Transverse colon (tissue), 4 donors: ENCODE results near the gene NUF2. TPM values are rescaled to one million over a fixed set of nuclear protein-coding genes. Genes with fewer than 3 reads are reported as not detected.
A peak's percentile ranks its signal among the peaks of the same experiment; 100 is the strongest.

Source experiments
- DNase-seq: peaks from one replicate; pipeline ENCODE4 v3.0.0-alpha.2; 2019
- H3K27ac ChIP-seq, 4 donors: fragments of 200-600 bp; sonication (generic); 2 replicates each; pipeline ENCODE4 v1.5.1; 2016 to 2018; ENCODE audit warnings: inconsistent platforms in 4 of 4
- H3K27me3 ChIP-seq: fragments of 200-600 bp; sonication (generic); 2 replicates; pipeline ENCODE4 v1.5.1; 2017; ENCODE audit warnings: inconsistent platforms
- H3K36me3 ChIP-seq, 4 donors: fragments of 200-600 bp; sonication (generic); 2 replicates each; pipeline ENCODE4 v1.5.1; 2017 to 2019; ENCODE audit warnings: inconsistent platforms in 4 of 4
- H3K4me1 ChIP-seq, 4 donors: fragments of 200-600 bp; sonication (generic); 2 replicates each; pipeline ENCODE4 v1.5.1; 2017 to 2020; ENCODE audit warnings: inconsistent platforms in 4 of 4
- H3K4me3 ChIP-seq, 4 donors: fragments of 200-600 bp; sonication (generic); 1 replicate in 1 of 4; 2 replicates in 3 of 4; pipeline versions ENCODE4 v1.5.1 to v1.6.1; 2017 to 2019; ENCODE audit warnings: inconsistent platforms in 4 of 4
- H3K9me3 ChIP-seq, 2 donors: fragments of 200-600 bp; sonication (generic); 2 replicates each; pipeline ENCODE4 v1.5.1; 2017 to 2019; ENCODE audit warnings: inconsistent platforms in 2 of 2
- CTCF ChIP-seq, 5 experiments: fragments of 200-600 bp in 3 of 5; fragments of 450-650 bp in 2 of 5; sonication (generic) in 3 of 5; IDR thresholded peaks; 1 replicate in 2 of 5; 2 replicates in 3 of 5; pipeline ENCODE4 v1.5.1; 2016 to 2017; ENCODE audit warnings: antibody characterized with exemption in 5 of 5, inconsistent platforms in 3 of 5, mild to moderate bottlenecking in 2 of 5, moderate library complexity in 1 of 5
- EP300 ChIP-seq: sonication (generic); formaldehyde crosslinking; IDR thresholded peaks from one replicate; pipeline ENCODE4 v1.6.1; 2017; ENCODE audit warnings: antibody characterized with exemption, low read depth
- POLR2A ChIP-seq: fragments of 450-650 bp; IDR thresholded peaks from one replicate; pipeline ENCODE4 v1.6.1; 2016; ENCODE audit warnings: antibody characterized with exemption, mild to moderate bottlenecking, moderate library complexity
- POLR2AphosphoS5 ChIP-seq, 3 donors: sonication (generic); formaldehyde crosslinking; IDR thresholded peaks; one replicate each; pipeline ENCODE4 v1.6.1; 2016; ENCODE audit warnings: antibody characterized with exemption in 3 of 3
- WGBS, 2 donors: methylation state at CpG; one replicate each; pipeline ENCODE4 v1.1.5; 2018; ENCODE audit warnings: low coverage in 1 of 2; 5-methylcytosine and 5-hydroxymethylcytosine counted together
- in situ Hi-C, 4 donors: fragments of 200-750 bp; cut with MboI; loops; one replicate each; pipeline versions ENCODE4 v1.15.0 to v1.15.1; 2017; ENCODE audit warnings: low sequenced_read_pairs in 3 of 4, low pct_ligation_motif_present in 1 of 4, low pct_unique_long_range_greater_than_20kb in 1 of 4
- intact Hi-C: fragments of 100-400 bp; cut with DNase I; formaldehyde crosslinking; loops from one replicate; pipeline ENCODE4 v1.15.1; 2023; ENCODE audit warnings: low total_unique reads
- total RNA-seq, 4 donors: library from RNA; depleted of rRNA; stranded (reverse); fragments of >200 nt; gene quantifications; one replicate each; pipeline ENCODE4 v1.1.0, GENCODE V29; 2016

NUF2 gene
- total RNA-seq, 4 donors from 2014 or later = 1.1 to 28.5 TPM; not detected in 2

- Histone ChIP-seq H3K36me3 (no peaks in the 10 kb centered on the region), H3K4me1 (no peaks in the 10 kb centered on the region), H3K9me3 (no peaks in the 10 kb centered on the region), H3K27me3 (no peaks in the 10 kb centered on the region), H3K27ac (no peak overlapping the region), H3K4me3 (no peak overlapping the region)
- intact Hi-C loops (no loop called here), in situ Hi-C loops (no loop called here)
- no peak for DNase-seq
- 80 to 100% methylated on average over 1 of the region's 1 CpG for WGBS, 2 donors
- TF ChIP-seq EP300 (no peak), CTCF (IDR thresholded peaks at IDR 0.05) (no peak), POLR2AphosphoS5 (IDR thresholded peaks at IDR 0.05) (no peak), POLR2A (no peak)
Observed at GRCh38 chr1:163372576-163372975, 50.8 kb downstream of the NUF2 start.

- in situ Hi-C loops (no loop called here), intact Hi-C loops (no loop called here)
- TF ChIP-seq POLR2AphosphoS5 (IDR thresholded peaks at IDR 0.05) (no peak), CTCF (IDR thresholded peaks at IDR 0.05) (no peak), POLR2A (no peak), EP300 (no peak)
- H3K36me3 ChIP-seq = no peaks in the 10 kb centered on the region
- H3K4me3 ChIP-seq = no peak overlapping the region
- 89 to 90% methylated on average over 1 to 2 of the region's 2 CpGs for WGBS, 2 donors
- DNase-seq = no peak
- H3K9me3 ChIP-seq = no peaks in the 10 kb centered on the region
- H3K4me1 ChIP-seq = peaks cover 0 to 21% (median 14%) of the 10 kb centered on the region in 4 donors
- no peak overlapping the region for H3K27ac ChIP-seq
- H3K27me3 ChIP-seq = no peaks in the 10 kb centered on the region
Observed at GRCh38 chr1:163378554-163378953, 56.8 kb downstream of the NUF2 start.

GRCh38 chr1:163379801-163380200 lies 58.0 kb downstream of the NUF2 start:
- TF ChIP-seq CTCF (IDR thresholded peaks at IDR 0.05) (no peak), POLR2A (no peak), EP300 (no peak), POLR2AphosphoS5 (IDR thresholded peaks at IDR 0.05) (no peak)
- Histone ChIP-seq H3K27ac (no peak overlapping the region), H3K36me3 (no peaks in the 10 kb centered on the region), H3K4me3 (no peak overlapping the region), H3K27me3 (no peaks in the 10 kb centered on the region), H3K9me3 (no peaks in the 10 kb centered on the region), H3K4me1 (peaks cover 0 to 21% (median 14%) of the 10 kb centered on the region in 4 donors)
- in situ Hi-C loops (no loop called here), intact Hi-C loops (no loop called here)
- DNase-seq = no peak
- 91 to 95% methylated on average over 4 of the region's 4 CpGs for WGBS, 2 donors

- no peaks in the 10 kb centered on the region for H3K9me3 ChIP-seq
- H3K4me1 ChIP-seq = peaks cover 0 to 21% (median 14%) of the 10 kb centered on the region in 4 donors
- intact Hi-C loops (no loop called here), in situ Hi-C loops (no loop called here)
- H3K4me3 ChIP-seq = no peak overlapping the region
- H3K36me3 ChIP-seq = no peaks in the 10 kb centered on the region
- peak overlapping the region in 3 of 4 donors; percentile 48 to 57 (median 50) for H3K27ac ChIP-seq
- 3 to 6% methylated on average over 2 of the region's 2 CpGs for WGBS, 2 donors
- no peaks in the 10 kb centered on the region for H3K27me3 ChIP-seq
- no peak for TF ChIP-seq POLR2A
- peak in 1 of 3 donors; percentile 44 for TF ChIP-seq POLR2AphosphoS5 (IDR thresholded peaks at IDR 0.05)
- DNase-seq = no peak
Observed at GRCh38 chr1:163381487-163382184, 59.9 kb downstream of the NUF2 start.
